Fibroblast of villous mesenchyme (primary cell): ENCODE measurements around the gene HOMER1. TPM values are rescaled to one million over a fixed set of nuclear protein-coding genes. Genes with fewer than 3 reads are reported as not detected.
A peak's percentile ranks its signal among the peaks of the same experiment; 100 is the strongest.

Source experiments
- DNase-seq: peaks from one replicate; pipeline ENCODE4 v3.0.0-alpha.2; 2010; ENCODE audit warnings: low read depth
- H3K4me3 ChIP-seq: 2 replicates; pipeline ENCODE4 v1.5.1; 2011; ENCODE audit warnings: low read depth, mild to moderate bottlenecking, low read length
- total RNA-seq: library from RNA; depleted of rRNA; stranded (reverse); fragments of >200 nt; gene quantifications from 2 replicates; pipeline ENCODE4 v1.2.3, GENCODE V29; 2012
- TF ChIP-seq, protein P1 (sequence below): IDR thresholded peaks from 2 replicates; pipeline ENCODE4 v1.5.1; 2012; ENCODE audit warnings: low read depth, mild to moderate bottlenecking, low read length; ENCODE audit not compliant: insufficient read depth

HOMER1 gene
- total RNA-seq, 1 donor, result 15.5 TPM

- TF ChIP-seq, protein P1, sequence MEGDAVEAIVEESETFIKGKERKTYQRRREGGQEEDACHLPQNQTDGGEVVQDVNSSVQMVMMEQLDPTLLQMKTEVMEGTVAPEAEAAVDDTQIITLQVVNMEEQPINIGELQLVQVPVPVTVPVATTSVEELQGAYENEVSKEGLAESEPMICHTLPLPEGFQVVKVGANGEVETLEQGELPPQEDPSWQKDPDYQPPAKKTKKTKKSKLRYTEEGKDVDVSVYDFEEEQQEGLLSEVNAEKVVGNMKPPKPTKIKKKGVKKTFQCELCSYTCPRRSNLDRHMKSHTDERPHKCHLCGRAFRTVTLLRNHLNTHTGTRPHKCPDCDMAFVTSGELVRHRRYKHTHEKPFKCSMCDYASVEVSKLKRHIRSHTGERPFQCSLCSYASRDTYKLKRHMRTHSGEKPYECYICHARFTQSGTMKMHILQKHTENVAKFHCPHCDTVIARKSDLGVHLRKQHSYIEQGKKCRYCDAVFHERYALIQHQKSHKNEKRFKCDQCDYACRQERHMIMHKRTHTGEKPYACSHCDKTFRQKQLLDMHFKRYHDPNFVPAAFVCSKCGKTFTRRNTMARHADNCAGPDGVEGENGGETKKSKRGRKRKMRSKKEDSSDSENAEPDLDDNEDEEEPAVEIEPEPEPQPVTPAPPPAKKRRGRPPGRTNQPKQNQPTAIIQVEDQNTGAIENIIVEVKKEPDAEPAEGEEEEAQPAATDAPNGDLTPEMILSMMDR, result no peak
- DNase-seq, result no peak
- no peak overlapping the region for H3K4me3 ChIP-seq
These were observed 96.4 kb downstream of the HOMER1 start for GRCh38 chr5:79417495-79417894.

- H3K4me3 ChIP-seq, result no peak overlapping the region
- DNase-seq, result peak; percentile 48
- TF ChIP-seq, protein P1, result no peak
These were observed 97.4 kb downstream of the HOMER1 start for GRCh38 chr5:79416499-79416898.

- TF ChIP-seq, protein P1, result no peak
- no peak overlapping the region for H3K4me3 ChIP-seq
- no peak for DNase-seq
These were observed 100.8 kb downstream of the HOMER1 start for GRCh38 chr5:79413112-79413511.

DNA sequence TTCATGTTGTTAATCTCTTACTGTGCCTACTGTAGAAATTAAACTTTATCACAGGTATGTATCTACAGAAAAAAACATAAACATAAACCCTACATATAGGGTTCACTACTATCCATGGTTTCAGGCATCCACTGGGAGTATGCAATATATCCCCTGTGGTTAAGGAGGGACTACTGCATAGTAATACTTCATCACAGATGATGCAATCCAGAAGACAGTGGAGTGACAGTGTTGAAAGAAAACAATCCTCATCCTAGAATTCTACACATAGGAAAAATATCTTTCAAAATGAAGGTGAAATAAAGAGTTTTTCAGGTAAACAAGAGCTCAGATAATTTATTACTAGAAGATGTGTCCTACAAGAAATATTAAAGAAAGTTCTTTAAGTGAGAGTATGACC is 105.9 kb downstream of the HOMER1 start:
- TF ChIP-seq, protein P1, result no peak
- DNase-seq, result no peak
- no peak overlapping the region for H3K4me3 ChIP-seq

- DNase-seq, result no peak
- no peak overlapping the region for H3K4me3 ChIP-seq
- TF ChIP-seq, protein P1, result no peak
These were observed 106.3 kb downstream of the HOMER1 start for GRCh38 chr5:79407591-79407990.

GRCh38 chr5:79401216-79401615 is 112.7 kb downstream of the HOMER1 start:
- TF ChIP-seq, protein P1, result no peak
- DNase-seq, result no peak

GRCh38 chr5:79399046-79399445 is 114.9 kb downstream of the HOMER1 start:
- no peak overlapping the region for H3K4me3 ChIP-seq
- TF ChIP-seq, protein P1, result no peak
- no peak for DNase-seq

More at GRCh38 chr5:79401216-79401615, 112.7 kb downstream of the HOMER1 start:
- H3K4me3 ChIP-seq, result no peak overlapping the region
